GM18508 (cell line): ENCODE results near the gene EIPR1.
"Not testable (repeated sequence)": the region's sequence is repeated elsewhere in the genome, so short reads cannot be mapped to it uniquely, and the experiment has no call there.

Experiments
- ATAC-seq: cut with Tn5 transposase; IDR thresholded peaks from one replicate; pipeline ENCODE4 v1.9.1; 2021; ENCODE audit warnings: moderate number of reproducible peaks; ENCODE audit not compliant: insufficient read depth, unreplicated experiment

The EIPR1 gene

DNA sequence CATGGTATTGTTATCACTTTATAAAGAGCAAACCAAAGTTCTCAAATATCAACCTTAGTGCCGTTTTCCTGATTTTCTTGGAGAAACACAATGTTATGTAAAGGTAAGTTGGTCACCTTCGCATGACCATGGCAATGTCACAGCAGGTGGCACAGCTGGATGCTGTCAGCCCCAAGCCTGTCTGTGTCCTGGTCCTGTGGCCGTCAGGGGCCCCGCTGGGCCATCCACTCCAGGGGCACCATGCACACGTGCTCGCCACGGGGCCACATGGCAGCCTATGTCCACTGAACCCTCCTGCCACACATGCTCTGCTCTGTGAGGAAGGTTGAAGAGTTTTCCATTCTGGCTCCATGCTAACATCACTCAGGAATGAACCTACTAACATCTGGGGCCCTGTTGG, 85.9 kb downstream of the EIPR1 start:
- ATAC-seq: no peak

DNA sequence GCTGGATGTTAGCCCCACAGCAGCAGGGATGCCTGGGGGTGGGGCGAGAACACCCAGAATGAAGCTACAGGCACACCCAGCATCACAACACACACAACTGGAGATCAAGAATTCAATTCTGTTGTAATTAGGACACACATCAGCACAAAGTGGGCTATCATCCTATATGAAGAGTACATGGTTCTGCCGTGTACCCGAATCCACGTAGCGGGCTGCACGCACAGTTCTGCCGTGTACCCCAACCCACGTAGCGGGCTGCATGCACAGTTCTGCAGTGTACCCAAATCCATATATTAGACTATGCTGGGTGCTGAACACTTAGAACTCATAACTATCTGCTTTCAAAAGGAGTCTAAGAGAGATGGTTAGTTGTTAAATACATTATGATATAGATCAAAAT, 86.5 kb downstream of the EIPR1 start:
- ATAC-seq: no peak

DNA sequence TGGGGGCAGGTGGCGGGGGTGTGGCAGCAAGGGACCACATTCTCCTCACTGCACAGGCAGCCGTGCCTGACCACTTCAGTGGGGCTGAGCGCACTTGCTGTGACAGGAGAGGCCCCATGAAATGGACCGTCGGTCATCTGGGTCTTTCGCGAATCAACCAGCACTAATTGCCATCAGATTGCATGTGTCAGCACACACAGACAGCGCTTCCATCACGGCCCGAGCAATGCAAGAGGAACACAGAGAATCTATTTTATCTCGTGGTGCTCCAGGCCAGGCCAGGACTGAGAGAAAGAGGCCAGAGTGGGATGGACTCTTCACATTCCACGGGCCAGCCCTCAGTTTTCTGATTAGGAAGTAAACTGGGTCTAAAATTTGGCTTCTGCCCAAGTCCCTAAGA, 87.0 kb downstream of the EIPR1 start:
- no peak for ATAC-seq

DNA sequence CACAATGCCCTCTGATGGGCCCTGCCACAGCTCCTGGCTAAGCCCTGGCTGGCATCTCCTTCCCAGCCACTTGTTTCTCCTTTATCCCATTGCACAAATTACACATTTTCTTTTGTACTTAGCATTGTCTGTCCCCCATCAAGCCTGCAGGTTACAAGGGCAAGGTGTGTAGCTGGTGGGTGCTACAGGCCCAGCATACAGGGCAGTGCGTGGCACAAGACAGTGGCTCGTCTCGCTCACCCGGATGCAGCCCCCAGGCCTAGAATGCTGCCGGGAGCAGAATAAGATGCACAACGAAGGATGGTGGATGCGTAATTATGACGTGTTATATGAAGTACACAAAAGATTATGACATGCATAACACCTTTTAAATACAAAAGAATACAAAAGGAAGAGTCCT, 87.6 kb downstream of the EIPR1 start:
- no peak for ATAC-seq

DNA sequence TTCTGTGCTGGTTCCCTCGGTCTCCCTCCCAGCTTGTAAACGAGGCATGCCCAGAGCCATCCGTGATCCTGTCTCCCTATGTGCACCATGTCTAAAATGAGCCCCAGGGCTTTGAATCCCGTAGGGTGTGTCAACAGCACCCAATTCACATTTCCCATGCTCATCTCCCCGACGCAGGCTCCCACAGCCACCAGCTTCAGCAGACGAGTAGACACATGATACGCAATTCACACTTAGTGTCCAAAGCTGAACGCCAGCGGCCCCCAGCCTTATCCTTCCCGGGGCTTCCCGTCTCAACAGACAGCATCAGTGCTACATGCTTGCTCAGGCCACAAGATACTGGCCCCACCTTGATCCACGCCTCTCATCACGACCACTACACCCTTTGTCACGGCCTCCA, 88.1 kb downstream of the EIPR1 start:
- ATAC-seq: no peak

DNA sequence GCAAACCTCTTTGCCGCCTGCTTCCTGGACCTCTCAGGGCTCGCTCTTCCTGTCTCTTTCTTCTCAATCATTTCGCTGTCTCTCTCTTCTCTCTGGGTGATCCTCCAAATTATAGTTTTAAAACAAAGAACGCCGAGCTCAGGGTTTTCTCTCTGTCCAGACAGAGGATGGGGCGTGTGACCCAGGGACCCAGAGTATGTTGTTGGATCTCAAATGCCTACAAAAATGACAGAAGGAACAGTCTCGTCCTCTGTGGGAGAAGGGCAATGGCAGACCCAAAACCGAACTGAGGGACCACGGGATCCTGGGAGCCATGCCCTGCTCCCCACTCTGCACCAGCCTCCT, 88.5 kb downstream of the EIPR1 start:
- ATAC-seq: no peak

DNA sequence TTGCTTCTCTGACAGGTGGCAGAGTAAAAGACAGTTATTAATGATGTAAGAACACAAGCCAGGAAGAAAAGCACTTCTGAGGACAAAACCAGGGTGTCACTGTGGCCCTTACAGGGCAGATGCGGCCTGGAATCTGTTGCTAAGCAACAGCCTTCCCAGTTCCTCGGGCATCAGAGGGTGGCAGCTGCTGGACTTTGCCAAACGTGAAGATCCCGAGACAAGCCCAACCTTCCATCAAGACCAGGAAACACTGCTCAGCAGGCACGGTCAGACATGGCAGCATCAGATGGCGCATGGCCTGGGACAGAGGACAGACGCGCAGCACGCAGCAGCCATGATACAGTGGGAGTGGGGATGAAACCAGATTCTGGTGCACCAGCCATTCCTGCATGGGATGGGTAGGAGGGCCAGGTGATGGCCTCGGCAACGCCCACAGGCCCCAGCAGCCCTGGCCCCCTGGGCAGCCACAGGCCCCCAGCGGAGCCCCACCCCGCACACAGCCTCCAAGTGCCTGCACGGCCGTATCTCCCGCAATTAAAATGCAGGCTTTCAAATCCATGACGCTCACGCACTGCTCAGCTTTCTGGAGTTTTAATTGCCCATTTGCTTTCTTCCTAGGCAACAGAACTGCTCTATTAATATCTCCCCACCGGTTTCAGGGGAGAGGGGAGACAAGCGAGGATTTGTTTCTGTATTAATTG, 89.0 kb downstream of the EIPR1 start:
- ATAC-seq: no peak

DNA sequence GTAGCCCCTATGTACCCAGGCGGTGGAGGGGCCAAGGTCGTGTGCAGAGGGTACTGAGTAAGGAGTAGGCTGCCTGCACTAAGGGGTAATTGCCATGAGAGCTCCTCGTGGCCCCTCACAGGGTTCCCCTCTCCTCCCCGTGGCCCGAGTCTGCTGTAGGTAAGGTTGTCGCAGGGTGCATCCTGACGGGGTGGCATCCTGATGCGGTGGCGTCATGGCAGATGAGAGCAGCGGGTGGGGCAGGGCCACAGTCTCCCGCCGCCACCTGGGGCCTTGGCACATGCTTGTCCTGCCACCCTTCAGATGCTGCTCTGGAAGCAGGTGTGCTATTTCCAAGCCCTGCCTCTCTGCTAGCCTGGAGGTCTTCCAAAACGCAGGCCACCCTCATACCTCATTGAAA, 89.7 kb downstream of the EIPR1 start:
- no peak for ATAC-seq

DNA sequence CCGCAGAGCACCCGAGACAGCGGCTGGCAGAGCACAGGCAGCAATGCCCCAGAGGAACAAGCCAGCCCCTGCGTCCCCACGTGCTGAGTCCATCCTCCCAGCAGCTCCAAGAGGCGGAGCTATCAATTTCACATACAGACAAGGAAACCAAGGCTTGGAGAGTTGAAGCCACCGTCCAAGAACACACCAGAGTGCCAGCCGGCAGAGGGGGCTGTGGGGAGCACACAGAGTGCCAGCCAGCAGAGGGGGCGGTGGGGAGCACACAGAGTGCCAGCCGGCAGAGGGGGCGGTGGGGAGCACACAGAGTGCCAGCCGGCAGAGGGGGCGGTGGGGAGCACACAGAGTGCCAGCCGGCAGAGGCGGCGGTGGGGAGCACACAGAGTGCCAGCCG, 91.0 kb downstream of the EIPR1 start:
- not testable (repeated sequence) for ATAC-seq

DNA sequence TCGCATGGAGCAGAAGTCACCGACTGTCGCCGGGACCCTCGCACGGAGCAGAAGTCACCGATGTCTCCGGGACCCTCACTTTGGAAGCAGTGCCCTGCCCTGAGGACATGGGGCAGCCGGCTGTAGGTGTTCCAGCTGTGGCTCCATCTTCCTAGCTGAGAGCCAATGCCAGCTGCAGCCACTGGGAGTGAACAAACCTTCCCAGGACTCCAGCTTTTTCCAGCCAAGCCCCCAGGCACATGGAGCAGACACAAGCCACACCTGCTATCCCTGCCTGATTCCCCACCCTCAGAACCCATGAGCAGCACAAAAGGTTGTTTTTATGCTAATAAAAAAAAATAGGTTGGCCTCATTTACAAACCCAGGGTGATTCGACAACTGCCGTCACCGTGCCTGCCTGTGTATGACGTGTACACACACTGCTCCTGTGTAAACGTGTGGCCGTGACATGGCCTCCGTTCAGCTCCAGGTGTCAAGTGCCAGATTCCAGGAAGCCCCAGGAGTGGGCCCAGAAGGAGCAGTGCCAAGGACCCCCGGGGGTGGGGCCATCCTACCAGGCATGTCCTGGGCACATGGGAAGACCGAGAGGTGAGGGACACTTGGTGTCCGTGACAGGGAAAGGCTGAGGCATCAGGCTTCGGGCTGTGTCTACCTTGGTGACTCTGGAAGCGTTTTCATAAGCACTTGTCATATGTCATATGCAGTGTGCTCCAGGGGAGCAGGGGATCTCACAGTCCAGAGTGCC, 91.5 kb downstream of the EIPR1 start:
- ATAC-seq: no peak

DNA sequence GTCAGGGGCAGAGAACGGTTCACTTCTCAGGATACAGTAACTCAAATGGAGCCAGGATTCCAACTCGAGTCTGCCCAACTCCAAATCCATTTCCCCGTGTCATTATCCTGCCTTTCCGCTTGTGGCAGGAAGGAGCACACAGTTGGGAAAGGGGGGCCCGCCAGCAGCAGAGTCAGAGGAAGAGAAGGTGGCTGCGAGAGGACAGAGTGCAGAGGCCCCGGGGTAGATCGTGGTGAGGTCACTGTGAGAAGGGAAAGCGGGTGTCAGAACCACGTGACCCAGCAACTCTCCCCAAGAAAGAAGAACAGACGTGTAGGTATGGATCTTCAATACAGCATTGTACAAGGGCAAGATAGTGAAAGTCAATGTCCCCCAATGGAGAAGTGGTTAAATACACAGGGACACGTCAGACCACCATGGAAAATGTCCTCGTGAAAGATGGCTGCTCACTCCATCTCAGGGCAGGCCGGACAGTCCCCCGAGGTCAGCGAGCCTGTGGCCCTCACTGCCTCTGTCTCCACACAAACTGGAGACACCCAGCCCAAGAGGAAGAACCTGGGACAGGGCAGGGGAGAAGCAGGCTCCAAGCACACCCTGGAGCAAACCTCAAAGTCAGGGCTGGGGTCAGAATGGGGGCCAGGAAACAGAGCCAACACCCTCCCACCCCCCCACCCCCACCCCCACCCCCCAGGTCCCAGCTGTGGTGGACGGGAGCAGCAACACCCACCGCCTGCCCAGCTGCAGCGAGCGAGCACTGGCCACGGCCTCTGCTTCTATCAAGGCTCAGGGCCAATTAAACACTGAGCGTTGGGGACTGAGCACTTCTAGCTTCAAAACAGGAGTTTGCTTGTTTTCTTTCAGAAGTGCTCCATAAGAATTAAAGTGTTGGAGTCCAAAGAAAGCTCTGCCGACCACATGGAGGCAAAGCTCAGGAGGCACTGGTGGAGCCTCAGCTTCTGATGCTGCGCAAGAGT, 92.7 kb downstream of the EIPR1 start:
- no peak for ATAC-seq

DNA sequence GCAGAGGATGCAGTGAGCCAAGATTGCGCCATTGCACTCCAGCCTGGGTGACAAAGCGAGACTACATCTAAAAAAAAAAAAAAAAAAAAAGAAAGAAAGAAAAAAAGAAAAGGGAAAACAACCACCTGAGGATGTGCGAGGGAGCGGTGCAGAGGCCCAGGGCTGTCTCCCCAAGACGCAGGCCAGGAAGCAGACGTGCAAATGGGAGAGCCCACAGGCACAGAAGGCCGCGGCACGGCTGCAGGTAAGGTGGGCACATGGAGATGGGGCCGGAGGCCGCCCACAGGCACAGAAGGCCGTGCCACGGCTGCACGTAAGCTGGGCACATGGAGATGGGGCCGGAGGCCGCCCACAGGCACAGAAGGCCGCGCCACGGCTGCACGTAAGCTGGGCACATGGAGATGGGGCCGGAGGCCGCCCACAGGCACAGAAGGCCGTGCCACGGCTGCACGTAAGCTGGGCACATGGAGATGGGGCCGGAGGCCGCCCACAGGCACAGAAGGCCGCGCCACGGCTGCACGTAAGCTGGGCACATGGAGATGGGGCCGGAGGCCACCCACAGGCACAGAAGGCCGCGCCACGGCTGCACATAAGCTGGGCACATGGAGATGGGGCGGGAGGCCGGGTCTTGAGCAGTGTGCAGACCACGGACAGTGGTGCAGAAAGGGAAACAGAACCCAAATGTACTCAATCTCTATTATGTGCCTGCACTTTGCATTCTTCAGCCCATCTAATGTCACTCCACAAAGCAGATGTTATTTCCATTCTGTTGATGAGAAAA, 93.6 kb downstream of the EIPR1 start:
- not testable (repeated sequence) for ATAC-seq

DNA sequence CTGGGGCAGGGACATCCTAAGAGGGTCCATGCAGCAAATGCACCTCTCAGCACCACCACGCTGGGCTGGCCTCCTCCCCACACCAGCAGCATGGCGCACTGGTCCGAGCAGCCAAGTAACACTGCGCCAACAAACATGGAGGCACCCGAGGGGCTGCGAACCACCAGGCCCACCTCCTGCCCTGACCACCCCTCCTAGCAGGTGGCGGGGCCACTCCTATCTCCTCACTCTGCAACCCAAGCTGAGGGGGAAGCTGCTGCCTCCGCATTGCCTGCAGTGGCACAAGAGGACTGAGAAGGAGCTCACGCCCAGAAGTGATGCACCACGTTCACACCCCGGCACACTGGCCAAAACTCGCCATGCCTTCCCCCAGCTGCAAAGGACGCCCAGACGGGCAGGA, 94.4 kb downstream of the EIPR1 start:
- ATAC-seq: no peak

DNA sequence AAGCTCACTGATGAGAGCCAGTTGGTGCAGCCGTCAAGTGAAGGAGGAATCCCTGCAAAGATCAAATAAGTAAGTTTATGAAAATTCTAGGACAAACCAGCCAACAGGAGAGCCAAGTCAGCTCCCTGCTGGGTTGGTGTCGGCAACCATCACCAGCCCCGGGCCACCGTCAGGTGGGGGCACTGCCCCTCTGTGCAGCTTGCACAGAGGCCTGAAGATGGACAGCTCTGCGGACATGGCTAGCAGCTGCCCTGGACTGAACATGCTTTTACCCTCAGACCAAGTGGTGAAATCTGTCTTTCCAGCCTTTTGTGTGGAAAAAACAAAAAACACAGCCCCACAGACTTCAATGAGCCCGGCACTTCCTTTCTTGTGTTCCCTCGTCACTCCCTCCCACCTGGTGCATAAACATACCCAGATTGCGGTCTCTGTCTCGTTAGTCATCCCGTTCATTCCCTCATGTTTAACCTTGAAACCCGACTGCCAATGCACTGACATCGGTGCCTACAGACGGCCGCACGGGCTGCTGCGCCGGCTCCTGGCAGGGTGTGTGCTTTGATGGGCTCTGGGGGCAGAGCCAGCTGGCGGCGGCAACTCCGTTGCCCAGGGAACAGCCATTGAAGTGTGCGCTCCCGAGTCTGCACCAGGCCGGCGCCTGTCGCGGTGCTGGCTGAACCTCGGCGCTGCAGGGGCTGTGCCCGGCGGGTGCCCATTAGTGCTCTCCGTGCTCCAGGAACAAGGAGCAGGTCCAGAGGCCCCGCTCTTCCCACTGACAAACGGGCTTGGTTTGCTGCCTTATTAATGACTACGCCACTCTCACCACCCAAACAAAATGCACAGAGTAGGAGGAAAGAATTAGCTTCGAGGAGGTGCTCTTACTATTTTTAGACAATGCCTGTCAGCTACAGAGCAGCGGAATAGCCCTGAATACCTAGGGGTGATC, 95.3 kb downstream of the EIPR1 start:
- ATAC-seq: no peak

DNA sequence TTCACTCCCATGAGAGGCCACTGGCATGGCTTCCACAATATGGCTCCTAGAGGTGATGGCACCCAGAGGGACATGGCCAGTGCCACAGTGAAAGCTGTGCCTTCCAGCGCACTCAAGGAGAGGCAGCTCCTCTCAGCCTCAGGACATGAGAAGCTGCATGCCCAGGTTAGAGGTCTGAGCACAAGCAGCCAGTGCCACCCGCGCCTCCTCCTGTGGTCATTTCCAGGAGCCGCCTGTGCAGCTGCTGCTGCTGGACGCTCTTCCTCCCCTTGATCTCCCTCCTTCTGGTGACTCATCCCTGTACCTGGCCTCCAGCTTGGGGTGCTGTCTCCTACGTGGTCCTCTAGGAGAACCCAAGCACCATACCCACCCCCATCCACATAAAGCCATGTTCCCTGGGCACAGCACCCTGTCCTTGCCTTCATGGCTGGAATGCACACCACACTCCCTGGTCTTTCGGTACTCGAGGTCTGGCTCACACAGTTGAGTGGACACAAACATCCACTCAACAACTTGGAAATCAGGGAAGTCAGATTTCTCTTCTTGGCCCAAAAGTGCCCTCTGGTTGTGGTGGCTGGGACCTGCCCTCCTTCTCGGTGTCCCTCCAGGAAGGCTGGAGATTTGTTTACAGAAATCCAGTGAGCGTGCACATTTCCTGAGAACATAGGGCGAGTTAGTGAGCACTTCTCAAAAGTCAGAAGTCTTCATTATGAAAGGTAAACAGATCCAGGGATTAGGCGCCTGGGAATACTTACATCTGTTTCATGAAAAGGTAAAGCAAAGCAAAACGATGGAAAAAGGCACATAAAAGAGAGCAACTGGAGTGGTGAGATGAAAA, 96.7 kb downstream of the EIPR1 start:
- ATAC-seq: no peak

DNA sequence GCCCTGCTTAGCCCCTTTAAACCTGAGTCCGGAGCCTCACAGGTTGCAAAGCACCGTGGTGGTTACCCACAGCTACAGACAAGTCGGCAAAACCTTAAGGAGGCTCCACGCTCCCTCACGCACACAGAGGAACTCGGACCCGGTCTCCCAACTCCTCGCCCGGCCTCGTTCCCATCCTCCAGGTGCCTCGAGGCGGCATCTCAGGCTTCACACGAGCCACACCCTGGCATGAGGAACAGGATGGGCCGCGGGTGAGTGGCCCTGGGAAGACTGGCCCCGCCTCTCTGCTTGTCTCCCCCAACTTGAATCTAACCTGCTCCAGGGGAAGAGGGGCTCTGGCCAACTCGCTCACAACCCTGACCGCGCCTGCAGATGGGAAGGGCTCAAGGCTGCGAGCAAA, 97.4 kb downstream of the EIPR1 start:
- no peak for ATAC-seq

DNA sequence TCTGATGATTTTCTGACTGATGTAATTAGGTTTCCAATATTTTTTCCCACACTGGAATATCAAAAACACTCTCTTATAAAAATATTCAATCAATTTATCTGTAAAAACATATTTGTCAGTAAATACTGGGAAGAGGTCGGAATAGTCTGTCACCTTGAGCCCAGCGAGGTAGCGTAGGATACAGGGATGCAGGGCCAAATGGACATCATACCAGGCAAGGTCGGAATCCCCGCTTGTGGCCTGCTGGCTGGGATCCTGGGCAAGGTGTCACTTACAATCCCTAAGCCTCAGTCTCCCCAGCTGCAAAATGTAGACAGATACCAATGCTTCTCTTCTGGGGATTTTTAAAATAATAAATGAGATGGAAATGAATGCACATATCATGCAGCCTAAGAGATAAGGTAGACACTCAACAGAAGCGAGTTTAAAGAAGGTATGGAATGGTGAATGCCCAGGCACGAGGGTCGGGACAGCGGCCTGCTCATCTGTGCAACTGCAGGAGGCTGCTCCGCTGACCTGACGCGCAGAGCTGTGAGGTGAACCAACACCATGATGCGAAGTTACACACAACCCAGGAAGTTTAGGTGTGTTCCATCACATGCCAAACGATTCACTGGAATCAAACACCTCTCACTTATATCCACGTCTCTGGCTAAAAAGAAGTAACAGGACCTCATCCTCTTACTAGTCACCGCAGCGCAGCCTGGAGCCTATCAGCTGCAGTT, 98.2 kb downstream of the EIPR1 start:
- no peak for ATAC-seq
